ENCODE measurements around the gene MPRIP.

The MPRIP gene

GRCh38 chr17:17186551-17187505 lies 144.6 kb downstream of the MPRIP start:
- ChIA-PET POLR2A (no interaction called here), CTCF (interaction anchor here (0.9 kb wide), 1 partner anchor 14 kb away, joined by 4 read pairs; no protein-coding TSS in a partner anchor)
- no peak overlapping the region for H3K27ac ChIP-seq (ENCODE audit: extremely low read depth, low read depth, low read length)
- peaks cover 11 to 69% of the 10 kb centered on the region in 2 experiments for H3K36me3 ChIP-seq (ENCODE audit: control insufficient read depth in 2 of 2, insufficient read depth in 1 of 2, low read length in 2 of 2)
- peaks cover 2% of the 10 kb centered on the region; the same call in 1 of the 2 replicates for H3K4me1 ChIP-seq (ENCODE audit: control insufficient read depth, insufficient read depth, low read length)
- no peaks in the 10 kb centered on the region for H3K9me3 ChIP-seq (ENCODE audit: control insufficient read depth, insufficient read depth, low read depth, low read length)
- no peak overlapping the region for H3K4me3 ChIP-seq (ENCODE audit: low read depth, low read length)
- TF ChIP-seq ZBTB26 (tag by site-specific recombination; optimal IDR thresholded peaks at IDR 0.05) (no peak), ZNF510 (tag by site-specific recombination; IDR thresholded peaks at IDR 0.05; ENCODE audit: insufficient replicate concordance) (no peak), ZIC2 (tag by site-specific recombination; IDR thresholded peaks at IDR 0.05) (0 out of 2 replicates have a peak, but pooled peaks have one; percentile 10), ZNF391 (tag by site-specific recombination; IDR thresholded peaks at IDR 0.05; ENCODE audit: borderline replicate concordance, low read depth) (no peak), ZNF837 (tag by site-specific recombination; IDR thresholded peaks at IDR 0.05) (no peak), GLIS2 (tag by site-specific recombination; IDR thresholded peaks at IDR 0.05) (0 out of 2 replicates have a peak, but pooled peaks have one; percentile 20), ZNF596 (tag by site-specific recombination; IDR thresholded peaks at IDR 0.05) (no peak), ZNF76 (tag by site-specific recombination; IDR thresholded peaks at IDR 0.05; ENCODE audit: borderline replicate concordance, low read depth) (no peak), GLIS1 (tag by site-specific recombination; IDR thresholded peaks at IDR 0.05) (peak; percentile 69; the same call in 1 of the 2 replicates), ZNF292 (tag by site-specific recombination; IDR thresholded peaks at IDR 0.05; ENCODE audit: borderline replicate concordance, low read depth) (no peak), ZSCAN4 (tag by site-specific recombination; IDR thresholded peaks at IDR 0.05) (no peak), ZNF248 (tag by site-specific recombination; IDR thresholded peaks at IDR 0.05) (no peak), ZNF362 (tag by site-specific recombination; IDR thresholded peaks at IDR 0.05) (no peak), ZNF660 (tag by site-specific recombination; IDR thresholded peaks at IDR 0.05) (no peak), ZSCAN23 (tag by site-specific recombination; IDR thresholded peaks at IDR 0.05) (no peak), ZNF639 (tag by site-specific recombination; IDR thresholded peaks at IDR 0.05) (no peak), ZBTB20 (tag by site-specific recombination; IDR thresholded peaks at IDR 0.05) (no peak), HIC1 (tag by site-specific recombination; IDR thresholded peaks at IDR 0.05) (no peak), ZNF37A (tag by site-specific recombination; IDR thresholded peaks at IDR 0.05) (no peak), GFI1B (tag by site-specific recombination; IDR thresholded peaks at IDR 0.05) (no peak), WT1 (tag by site-specific recombination; IDR thresholded peaks at IDR 0.05) (no peak)
